GM12878 (cell line): ENCODE data around the gene CUEDC1. TPM values are rescaled to one million over a fixed set of nuclear protein-coding genes. Genes with fewer than 3 reads are reported as not detected.

ENCODE experiments used
- BRCA1 ChIP-seq: IDR thresholded peaks from 2 replicates; pipeline ENCODE4 v1.6.1; 2011; ENCODE audit warnings: low read depth, low read length, improper control_type of control experiment
- E4F1 ChIP-seq: fragments of 450-650 bp; IDR thresholded peaks from 2 replicates; pipeline ENCODE4 v1.6.1; 2018; ENCODE audit warnings: borderline replicate concordance, mild to moderate bottlenecking; ENCODE audit not compliant: partially characterized antibody
- ETV6 ChIP-seq, 2 experiments: fragments of 450-650 bp in 1 of 2; IDR thresholded peaks in 1 of 2; conservative IDR thresholded peaks in 1 of 2; 2 replicates each; pipeline ENCODE4 v1.6.1; 2014; ENCODE audit warnings: antibody characterized with exemption in 1 of 2, borderline replicate concordance in 1 of 2, low read depth in 1 of 2, mild to moderate bottlenecking in 1 of 2, moderate library complexity in 1 of 2
- GABPA ChIP-seq: IDR thresholded peaks from 2 replicates; pipeline ENCODE4 v1.6.1; 2014; ENCODE audit warnings: antibody characterized with exemption, low read depth, mild to moderate bottlenecking, inconsistent platforms
- JUNB ChIP-seq: IDR thresholded peaks from 2 replicates; pipeline ENCODE4 v1.6.1; 2016; ENCODE audit warnings: antibody characterized with exemption, mild to moderate bottlenecking
- NFXL1 ChIP-seq: fragments of 450-650 bp; IDR thresholded peaks from 2 replicates; pipeline ENCODE4 v1.6.1; 2017; ENCODE audit warnings: antibody characterized with exemption, mild to moderate bottlenecking, borderline replicate concordance
- NR2C1 ChIP-seq: fragments of 450-650 bp; IDR thresholded peaks from 2 replicates; pipeline ENCODE4 v1.6.1; 2017; ENCODE audit warnings: antibody characterized with exemption, mild to moderate bottlenecking, moderate library complexity
- NR2C2 ChIP-seq: IDR thresholded peaks from 2 replicates; pipeline ENCODE4 v1.6.1; 2011; ENCODE audit warnings: borderline replicate concordance, low read depth; ENCODE audit not compliant: control insufficient read depth, insufficient read length
- NR2F1 ChIP-seq: fragments of 450-650 bp; conservative IDR thresholded peaks from 2 replicates; pipeline ENCODE4 v1.6.1; 2017; ENCODE audit warnings: mild to moderate bottlenecking
- POLR2A ChIP-seq: IDR thresholded peaks from 2 replicates; pipeline ENCODE4 v1.6.1; 2011; ENCODE audit warnings: low read depth, mild to moderate bottlenecking, low read length
- SPI1 ChIP-seq: IDR thresholded peaks from 2 replicates; pipeline ENCODE4 v1.6.1; 2011; ENCODE audit warnings: low read depth, mild to moderate bottlenecking, low read length, moderate library complexity, borderline replicate concordance; ENCODE audit not compliant: insufficient read depth
- SREBF2 ChIP-seq: IDR thresholded peaks from 2 replicates; pipeline ENCODE4 v1.6.1; 2012; ENCODE audit warnings: mild to moderate bottlenecking, low read length
- TCF3 ChIP-seq: IDR thresholded peaks from 2 replicates; pipeline ENCODE4 v1.6.1; 2012; ENCODE audit warnings: low read depth, mild to moderate bottlenecking, low read length, borderline replicate concordance; ENCODE audit not compliant: insufficient read depth
- TCF7 ChIP-seq: IDR thresholded peaks from 2 replicates; pipeline ENCODE4 v1.6.1; 2014; ENCODE audit warnings: antibody characterized with exemption, borderline replicate concordance
- ZNF24 ChIP-seq: fragments of 450-650 bp; IDR thresholded peaks from 2 replicates; pipeline ENCODE4 v1.6.1; 2017; ENCODE audit warnings: antibody characterized with exemption, mild to moderate bottlenecking
- ZNF592 ChIP-seq: fragments of 450-650 bp; IDR thresholded peaks from 2 replicates; pipeline ENCODE4 v1.6.1; 2017; ENCODE audit warnings: mild to moderate bottlenecking, moderate library complexity
- ZSCAN29 ChIP-seq: fragments of 450-650 bp; IDR thresholded peaks from 2 replicates; pipeline ENCODE4 v1.6.1; 2017; ENCODE audit warnings: mild to moderate bottlenecking, moderate library complexity
- polyA plus RNA-seq, 11 experiments: library from polyadenylated mRNA; depleted of rRNA in 4 of 11; unstranded in 6 of 11; stranded (reverse) in 5 of 11; fragments of >200 nt; fragmentation: Nextera tagmentation in 4 of 11; fragmentation: Illumina TruSeq in 1 of 11; extraction: Ambion mirVana in 4 of 11; extraction: Trizol in 1 of 11; gene quantifications; 1 replicate in 1 of 11; 2 replicates in 10 of 11; pipeline versions ENCODE4 v1.2.1 to v1.2.3, GENCODE V29; 2011 to 2016; ENCODE audit warnings: inconsistent platforms in 2 of 11, missing spikeins in 2 of 11, low read depth in 1 of 11
- total RNA-seq, 4 experiments: library from RNA; depleted of rRNA in 3 of 4; stranded (reverse); fragments of >200 nt in 3 of 4; fragmentation: Illumina TruSeq in 1 of 4; extraction: Trizol in 1 of 4; gene quantifications; 2 replicates each; pipeline versions ENCODE4 v1.2.1 to v1.2.3, GENCODE V29; 2013 to 2021
- TF ChIP-seq, protein P1 (sequence below): fragments of 150-350 bp; IDR thresholded peaks from 2 replicates; pipeline ENCODE4 v1.6.1; 2016; ENCODE audit warnings: low read depth, low read length
- TF ChIP-seq, protein P2 (sequence below): IDR thresholded peaks from 2 replicates; pipeline ENCODE4 v1.6.1; 2012; ENCODE audit warnings: low read length, inconsistent platforms

CUEDC1 gene
- total and polyA plus RNA-seq, 10 of the 15 experiments (the other 5 are each of a cell fraction or from before 2014, with no cell fraction given): 0.24 to 7.4 (median 1.8) TPM

DNA sequence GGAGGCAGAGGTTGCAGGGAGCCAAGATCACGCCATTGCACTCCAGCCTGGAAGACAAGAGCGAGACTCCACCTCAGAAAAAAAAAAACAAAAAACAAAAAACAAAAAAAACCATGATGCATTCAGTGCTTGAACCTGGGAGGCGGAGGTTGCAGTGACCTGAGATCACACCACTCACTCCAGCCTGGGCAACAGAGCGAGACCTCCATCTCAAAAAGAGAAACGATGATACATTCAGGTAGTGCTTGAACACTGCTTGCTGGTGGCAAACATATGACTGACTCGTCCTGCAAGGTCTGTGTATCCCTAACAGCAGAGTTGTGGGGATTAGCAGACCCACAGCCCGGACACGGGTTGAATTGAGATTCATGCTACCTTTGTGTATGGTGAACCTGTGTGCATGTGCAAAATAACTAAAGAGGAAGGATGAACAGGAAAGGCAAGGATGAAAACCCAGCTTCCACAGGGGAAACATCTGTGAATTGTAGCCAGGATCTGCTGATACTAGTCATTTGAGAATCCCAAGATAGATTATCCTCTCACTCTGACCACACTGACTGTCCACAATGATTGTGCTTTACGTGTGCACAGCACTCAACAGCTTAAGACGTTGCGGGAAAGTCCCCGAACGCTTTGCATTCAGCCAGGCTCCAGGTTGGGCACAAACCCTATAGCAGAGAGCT is 53.0 kb downstream of the CUEDC1 start (continued):
- no peak for TF ChIP-seq ZSCAN29
- TF ChIP-seq, protein P1, sequence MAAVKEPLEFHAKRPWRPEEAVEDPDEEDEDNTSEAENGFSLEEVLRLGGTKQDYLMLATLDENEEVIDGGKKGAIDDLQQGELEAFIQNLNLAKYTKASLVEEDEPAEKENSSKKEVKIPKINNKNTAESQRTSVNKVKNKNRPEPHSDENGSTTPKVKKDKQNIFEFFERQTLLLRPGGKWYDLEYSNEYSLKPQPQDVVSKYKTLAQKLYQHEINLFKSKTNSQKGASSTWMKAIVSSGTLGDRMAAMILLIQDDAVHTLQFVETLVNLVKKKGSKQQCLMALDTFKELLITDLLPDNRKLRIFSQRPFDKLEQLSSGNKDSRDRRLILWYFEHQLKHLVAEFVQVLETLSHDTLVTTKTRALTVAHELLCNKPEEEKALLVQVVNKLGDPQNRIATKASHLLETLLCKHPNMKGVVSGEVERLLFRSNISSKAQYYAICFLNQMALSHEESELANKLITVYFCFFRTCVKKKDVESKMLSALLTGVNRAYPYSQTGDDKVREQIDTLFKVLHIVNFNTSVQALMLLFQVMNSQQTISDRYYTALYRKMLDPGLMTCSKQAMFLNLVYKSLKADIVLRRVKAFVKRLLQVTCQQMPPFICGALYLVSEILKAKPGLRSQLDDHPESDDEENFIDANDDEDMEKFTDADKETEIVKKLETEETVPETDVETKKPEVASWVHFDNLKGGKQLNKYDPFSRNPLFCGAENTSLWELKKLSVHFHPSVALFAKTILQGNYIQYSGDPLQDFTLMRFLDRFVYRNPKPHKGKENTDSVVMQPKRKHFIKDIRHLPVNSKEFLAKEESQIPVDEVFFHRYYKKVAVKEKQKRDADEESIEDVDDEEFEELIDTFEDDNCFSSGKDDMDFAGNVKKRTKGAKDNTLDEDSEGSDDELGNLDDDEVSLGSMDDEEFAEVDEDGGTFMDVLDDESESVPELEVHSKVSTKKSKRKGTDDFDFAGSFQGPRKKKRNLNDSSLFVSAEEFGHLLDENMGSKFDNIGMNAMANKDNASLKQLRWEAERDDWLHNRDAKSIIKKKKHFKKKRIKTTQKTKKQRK: no peak
- no peak for TF ChIP-seq BRCA1
- TF ChIP-seq NFXL1: no peak
- TF ChIP-seq SREBF2: peak; percentile 64; the same call in 1 of the 2 replicates
- TF ChIP-seq E4F1: peak; percentile 62
- no peak for TF ChIP-seq SPI1
- TF ChIP-seq ZNF24: 0 out of 2 replicates have a peak, but pooled peaks have one; percentile 4
- no peak for TF ChIP-seq NR2C1
- TF ChIP-seq GABPA: 0 out of 2 replicates have a peak, but pooled peaks have one; percentile 31
- TF ChIP-seq TCF3: 0 out of 2 replicates have a peak, but pooled peaks have one; percentile 54
- TF ChIP-seq POLR2A: no peak
- no peak for TF ChIP-seq ZNF592
- TF ChIP-seq NR2F1: peak; percentile 82
- no peak for TF ChIP-seq NR2C2
- TF ChIP-seq, protein P2, sequence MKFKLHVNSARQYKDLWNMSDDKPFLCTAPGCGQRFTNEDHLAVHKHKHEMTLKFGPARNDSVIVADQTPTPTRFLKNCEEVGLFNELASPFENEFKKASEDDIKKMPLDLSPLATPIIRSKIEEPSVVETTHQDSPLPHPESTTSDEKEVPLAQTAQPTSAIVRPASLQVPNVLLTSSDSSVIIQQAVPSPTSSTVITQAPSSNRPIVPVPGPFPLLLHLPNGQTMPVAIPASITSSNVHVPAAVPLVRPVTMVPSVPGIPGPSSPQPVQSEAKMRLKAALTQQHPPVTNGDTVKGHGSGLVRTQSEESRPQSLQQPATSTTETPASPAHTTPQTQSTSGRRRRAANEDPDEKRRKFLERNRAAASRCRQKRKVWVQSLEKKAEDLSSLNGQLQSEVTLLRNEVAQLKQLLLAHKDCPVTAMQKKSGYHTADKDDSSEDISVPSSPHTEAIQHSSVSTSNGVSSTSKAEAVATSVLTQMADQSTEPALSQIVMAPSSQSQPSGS: peak; percentile 80
- peak; percentile 98 for TF ChIP-seq JUNB
- peak in 1 of 2 experiments; percentile 80; a peak in 2 of 4 replicates for TF ChIP-seq ETV6 (conservative IDR thresholded peaks at IDR 0.05 in 1 of 2, IDR thresholded peaks at IDR 0.05 in 1 of 2; ENCODE audit: borderline replicate concordance in 1 of 2, low read depth in 1 of 2)
- peak; percentile 62; the same call in 1 of the 2 replicates for TF ChIP-seq TCF7
